Endothelial cell of umbilical vein (primary cell): ENCODE data around the gene GIPC1. TPM values are rescaled to one million over a fixed set of nuclear protein-coding genes. Genes with fewer than 3 reads are reported as not detected.

ENCODE experiments used
- BruUV-seq: library from RNA; stranded (reverse); fragments of 400-500 nt; replicated peaks from 2 replicates; lab custom pipeline; 2021; lab: Mats Ljungman, UMichigan
- CTCF ChIA-PET: fragments of 300-600, 350-600 bp; sonication (Branson Sonifier 250); formaldehyde crosslinking; loops from one replicate; lab custom pipeline; 2021; ENCODE audit warnings: antibody characterized with exemption, inconsistent platforms; lab: Charles Lee
- POLR2A ChIA-PET: fragments of 300-600, 350-600 bp; sonication (Branson Sonifier 250); formaldehyde crosslinking; loops from one replicate; lab custom pipeline; 2021; ENCODE audit warnings: antibody characterized with exemption, inconsistent platforms; lab: Charles Lee
- DNase-seq: peaks from one replicate; pipeline ENCODE4 v3.0.0-alpha.2; 2011; ENCODE audit warnings: low read depth, low spot score
- FAIRE-seq: peaks from 2 replicates; lab custom pipeline; 2011; peaks lifted over from hg19 to GRCh38; lab: Jason Lieb, UNC
- H2AFZ ChIP-seq: 2 replicates; pipeline ENCODE4 v1.6.0; 2012; ENCODE audit warnings: low read depth, low read length, control low read depth, inconsistent platforms
- H3K27ac ChIP-seq: 2 replicates; pipeline ENCODE4 v1.5.1; 2011; ENCODE audit warnings: low read depth, mild to moderate bottlenecking, control low read depth, low read length, moderate library complexity; ENCODE audit not compliant: insufficient read depth
- H3K27me3 ChIP-seq, 2 experiments: 2 replicates each; pipeline versions ENCODE4 v1.6.0 to v1.6.1; 2011; ENCODE audit warnings: low read length in 2 of 2, mixed read lengths in 1 of 2; ENCODE audit not compliant: control insufficient read depth in 2 of 2, insufficient read depth in 2 of 2
- H3K36me3 ChIP-seq, 2 experiments: 2 replicates in 1 of 2; 3 replicates in 1 of 2; pipeline ENCODE4 v1.5.1; 2011; ENCODE audit warnings: low read length in 2 of 2, mild to moderate bottlenecking in 1 of 2, moderate library complexity in 1 of 2; ENCODE audit not compliant: control insufficient read depth in 2 of 2, insufficient read depth in 2 of 2; ENCODE audit errors: extremely low read depth in 1 of 2
- H3K4me1 ChIP-seq: 3 replicates; pipeline ENCODE4 v1.5.1; 2011; ENCODE audit warnings: mild to moderate bottlenecking, low read length; ENCODE audit not compliant: control insufficient read depth, insufficient read depth; ENCODE audit errors: extremely low read depth
- H3K4me2 ChIP-seq: 2 replicates; pipeline ENCODE4 v1.6.1; 2011; ENCODE audit warnings: low read length, control low read depth, mixed read lengths; ENCODE audit not compliant: insufficient read depth
- H3K4me3 ChIP-seq, 3 experiments: fragments of 200-600 bp in 1 of 3; sonication (generic), shearing (Covaris generic) in 1 of 3; replicated peaks in 1 of 3; 2 replicates each; pipeline ENCODE4 v1.5.1; 2011 to 2016; ENCODE audit warnings: control low read depth in 3 of 3, low read length in 3 of 3, mild to moderate bottlenecking in 2 of 3, inconsistent platforms in 1 of 3, low read depth in 1 of 3, moderate library complexity in 1 of 3; ENCODE audit not compliant: insufficient read depth in 1 of 3
- H3K79me2 ChIP-seq: 2 replicates; pipeline ENCODE4 v1.6.0; 2012; ENCODE audit warnings: low read length, inconsistent platforms; ENCODE audit not compliant: control insufficient read depth, insufficient read depth
- H3K9ac ChIP-seq: replicated peaks from 2 replicates; pipeline ENCODE3; 2011; ENCODE audit warnings: low read length, control low read depth; ENCODE audit not compliant: insufficient read depth; ENCODE audit errors: extremely low read depth
- H3K9me1 ChIP-seq: replicated peaks from 3 replicates; pipeline ENCODE4 v1.6.0; 2011; ENCODE audit warnings: mild to moderate bottlenecking, low read length; ENCODE audit not compliant: control insufficient read depth, insufficient read depth; ENCODE audit errors: extremely low read depth
- H3K9me3 ChIP-seq: replicated peaks from 2 replicates; pipeline ENCODE4 v1.5.1; 2012; ENCODE audit warnings: low read length, inconsistent platforms; ENCODE audit not compliant: control insufficient read depth, insufficient read depth
- H4K20me1 ChIP-seq: replicated peaks from 2 replicates; pipeline ENCODE3; 2011; ENCODE audit warnings: mild to moderate bottlenecking, low read length; ENCODE audit not compliant: control insufficient read depth, insufficient read depth; ENCODE audit errors: extremely low read depth
- EZH2 ChIP-seq: IDR thresholded peaks from 2 replicates; pipeline ENCODE4 v1.6.1; 2012; ENCODE audit warnings: borderline replicate concordance, low read depth, mild to moderate bottlenecking, moderate library complexity, low read length, inconsistent platforms; ENCODE audit not compliant: severe bottlenecking
- FOS ChIP-seq: IDR thresholded peaks from 2 replicates; pipeline ENCODE4 v1.6.1; 2011; ENCODE audit warnings: mild to moderate bottlenecking, low read length, moderate library complexity, borderline replicate concordance; ENCODE audit not compliant: insufficient read depth
- GATA2 ChIP-seq: IDR thresholded peaks from 2 replicates; pipeline ENCODE4 v1.7.0; 2011; ENCODE audit warnings: low read depth, mild to moderate bottlenecking, moderate library complexity, mixed read lengths, low read length; ENCODE audit not compliant: insufficient read length, insufficient read depth
- JUN ChIP-seq: IDR thresholded peaks from 2 replicates; pipeline ENCODE4 v1.6.1; 2011; ENCODE audit warnings: borderline replicate concordance, low read depth; ENCODE audit not compliant: insufficient read length, insufficient read depth
- MYC ChIP-seq: IDR thresholded peaks from one replicate; pipeline ENCODE4 v1.6.1; 2011; ENCODE audit warnings: mild to moderate bottlenecking, low read depth, low read length
- POLR2A ChIP-seq: IDR thresholded peaks from 2 replicates; pipeline ENCODE4 v1.6.1; 2012; ENCODE audit warnings: low read depth, mild to moderate bottlenecking, control low read depth, low read length
- POLR2AphosphoS5 ChIP-seq: IDR thresholded peaks from 2 replicates; pipeline ENCODE4 v1.6.1; 2012; ENCODE audit warnings: low read depth, mild to moderate bottlenecking, control low read depth, low read length, moderate library complexity; ENCODE audit not compliant: insufficient read depth
- dilution Hi-C: fragments of 300-500 bp; cut with MboI; formaldehyde crosslinking; loops from one replicate; pipeline ENCODE4 v1.15.0; 2019; ENCODE audit warnings: low sequenced_read_pairs; ENCODE audit not compliant: extremely low pct_ligation_motif_present
- intact Hi-C: fragments of 100-400 bp; cut with micrococcal nuclease; formaldehyde crosslinking; loops from one replicate; pipeline ENCODE4 v1.10.0; 2022
- polyA plus RNA-seq, 4 experiments: library from polyadenylated mRNA; depleted of rRNA in 3 of 4; stranded (reverse) in 3 of 4; unstranded in 1 of 4; fragments of >200 nt; gene quantifications; 2 replicates each; pipeline versions ENCODE4 v1.2.1 to v1.2.3, GENCODE V29; 2011 to 2012; ENCODE audit warnings: missing spikeins in 1 of 4
- total RNA-seq: library from RNA; stranded (reverse); gene quantifications from 2 replicates; pipeline ENCODE4 v1.2.3, GENCODE V29; 2021
- TF ChIP-seq, protein P1 (sequence below): IDR thresholded peaks from 2 replicates; pipeline ENCODE4 v1.6.1; 2011; ENCODE audit not compliant: insufficient read depth, insufficient read length
- TF ChIP-seq, protein P2 (sequence below), 2 donors: IDR thresholded peaks; 1 replicate in 1 of 2; 2 replicates in 1 of 2; pipeline ENCODE4 v1.5.1; 2011; ENCODE audit warnings: low read length in 2 of 2, mild to moderate bottlenecking in 2 of 2, moderate library complexity in 2 of 2, control low read depth in 1 of 2, inconsistent platforms in 1 of 2, low read depth in 1 of 2; ENCODE audit not compliant: insufficient read depth in 1 of 2; ENCODE audit errors: extremely low read depth in 1 of 2

GIPC1 gene
- total and polyA plus RNA-seq, 2 donors (not counting 3 experiments of a cell fraction or from before 2014, with no cell fraction given): 108 to 141 TPM

DNA sequence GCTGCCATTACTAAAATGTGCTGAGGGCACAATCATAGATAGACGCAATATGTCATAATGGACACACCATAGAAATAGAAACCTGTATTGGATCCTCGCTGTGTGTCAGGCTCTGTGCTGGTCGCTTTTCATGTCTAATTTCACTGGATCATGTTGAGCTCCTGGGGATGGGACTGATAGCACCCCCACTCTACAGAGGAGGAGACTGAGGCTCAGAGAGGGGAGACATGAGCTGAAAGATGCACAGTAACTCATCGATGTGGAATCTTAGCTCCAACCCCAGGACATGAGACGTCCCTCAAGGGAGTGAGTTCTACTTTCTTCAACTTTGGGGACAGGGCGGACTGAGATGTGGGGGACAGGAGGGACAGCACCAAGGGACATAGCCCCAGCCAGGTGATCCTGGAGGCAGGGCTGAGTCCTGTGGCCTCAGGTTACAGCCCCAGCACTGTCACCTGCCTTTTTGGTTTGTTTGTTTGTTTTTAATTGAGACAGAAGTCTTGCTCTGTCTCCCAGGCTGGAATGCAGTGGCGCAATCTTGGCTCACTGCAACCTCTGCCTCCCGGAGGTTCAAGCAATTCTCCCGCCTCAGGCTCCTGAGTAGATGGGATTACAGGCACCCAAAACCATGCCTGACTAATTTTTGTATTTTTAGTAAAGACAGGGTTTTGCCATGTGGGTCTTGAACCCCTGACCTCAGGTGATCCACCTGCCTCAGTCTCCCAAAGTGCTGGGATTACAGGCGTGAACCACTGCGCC is 6.6 kb upstream of the GIPC1 start:
- no peaks in the 10 kb centered on the region for H3K9me1 ChIP-seq
- H3K4me3 ChIP-seq: no peak overlapping the region
- no peaks in the 10 kb centered on the region for H3K79me2 ChIP-seq
- TF ChIP-seq POLR2AphosphoS5 (no peak), FOS (no peak), MYC (no peak), JUN (no peak), POLR2A (no peak), GATA2 (no peak), EZH2 (no peak)
- TF ChIP-seq, protein P1, sequence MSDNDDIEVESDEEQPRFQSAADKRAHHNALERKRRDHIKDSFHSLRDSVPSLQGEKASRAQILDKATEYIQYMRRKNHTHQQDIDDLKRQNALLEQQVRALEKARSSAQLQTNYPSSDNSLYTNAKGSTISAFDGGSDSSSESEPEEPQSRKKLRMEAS: no peak
- TF ChIP-seq, protein P2, sequence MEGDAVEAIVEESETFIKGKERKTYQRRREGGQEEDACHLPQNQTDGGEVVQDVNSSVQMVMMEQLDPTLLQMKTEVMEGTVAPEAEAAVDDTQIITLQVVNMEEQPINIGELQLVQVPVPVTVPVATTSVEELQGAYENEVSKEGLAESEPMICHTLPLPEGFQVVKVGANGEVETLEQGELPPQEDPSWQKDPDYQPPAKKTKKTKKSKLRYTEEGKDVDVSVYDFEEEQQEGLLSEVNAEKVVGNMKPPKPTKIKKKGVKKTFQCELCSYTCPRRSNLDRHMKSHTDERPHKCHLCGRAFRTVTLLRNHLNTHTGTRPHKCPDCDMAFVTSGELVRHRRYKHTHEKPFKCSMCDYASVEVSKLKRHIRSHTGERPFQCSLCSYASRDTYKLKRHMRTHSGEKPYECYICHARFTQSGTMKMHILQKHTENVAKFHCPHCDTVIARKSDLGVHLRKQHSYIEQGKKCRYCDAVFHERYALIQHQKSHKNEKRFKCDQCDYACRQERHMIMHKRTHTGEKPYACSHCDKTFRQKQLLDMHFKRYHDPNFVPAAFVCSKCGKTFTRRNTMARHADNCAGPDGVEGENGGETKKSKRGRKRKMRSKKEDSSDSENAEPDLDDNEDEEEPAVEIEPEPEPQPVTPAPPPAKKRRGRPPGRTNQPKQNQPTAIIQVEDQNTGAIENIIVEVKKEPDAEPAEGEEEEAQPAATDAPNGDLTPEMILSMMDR (IDR thresholded peaks at IDR 0.05; ENCODE audit: extremely low read depth in 1 of 2, insufficient read depth in 1 of 2, low read depth in 1 of 2, low read length in 2 of 2): no peak
- H3K27me3 ChIP-seq: peaks cover 0 to 2% of the 10 kb centered on the region in 2 experiments
- H3K27ac ChIP-seq: no peak overlapping the region
- DNase-seq (no peak), FAIRE-seq (no peak)
- no peak overlapping the region for H3K4me2 ChIP-seq
- intact Hi-C loops: no loop called here
- no TSS peak for BruUV-seq
- peaks cover 10% of the 10 kb centered on the region for H3K4me1 ChIP-seq
- no peak overlapping the region for H3K9ac ChIP-seq
- dilution Hi-C loops: no loop called here
- H2AFZ ChIP-seq: no peak overlapping the region
- ChIA-PET POLR2A (no interaction called here), CTCF (no interaction called here)
- no peaks in the 10 kb centered on the region for H3K9me3 ChIP-seq
- no peaks in the 10 kb centered on the region for H3K36me3 ChIP-seq
- no peaks in the 10 kb centered on the region for H4K20me1 ChIP-seq
